T-cell (primary cell): ENCODE results near the gene HSFX1. TPM values are rescaled to one million over a fixed set of nuclear protein-coding genes. Genes with fewer than 3 reads are reported as not detected.
"Not testable (repeated sequence)": the region's sequence is repeated elsewhere in the genome, so short reads cannot be mapped to it uniquely, and the experiment has no call there.

Source experiments
- ATAC-seq, 4 experiments: fragments of 200-7000 bp in 3 of 4; fragments of 150-1000 bp in 1 of 4; cut with Tn5 transposase; replicated peaks in 1 of 4; 1 replicate in 3 of 4; 2 replicates in 1 of 4; pipeline ENCODE4 v1.10.0; 2021; ENCODE audit warnings: moderate library complexity in 3 of 4, mild to moderate bottlenecking in 2 of 4, moderate number of reproducible peaks in 1 of 4
- CTCF ChIA-PET, 2 donors: fragments of 300-600 bp; sonication (Branson Sonifier 250); formaldehyde crosslinking; loops; one replicate each; lab custom pipeline; 2022; ENCODE audit warnings: antibody characterized with exemption in 2 of 2; lab: Charles Lee
- POLR2A ChIA-PET, 2 donors: fragments of 300-600 bp; sonication (Branson Sonifier 250); formaldehyde crosslinking; loops; one replicate each; lab custom pipeline; 2022; ENCODE audit warnings: antibody characterized with exemption in 2 of 2; lab: Charles Lee
- DNase-seq, 35 experiments: peaks; one replicate each; pipeline versions ENCODE4 v3.0.0 to v3.0.0-alpha.2; 2013 to 2023
- H3K27ac ChIP-seq: one replicate; pipeline ENCODE4 v1.5.1; 2013; ENCODE audit warnings: low read length
- H3K27me3 ChIP-seq, 2 experiments: replicated peaks in 1 of 2; 1 replicate in 1 of 2; 2 replicates in 1 of 2; pipeline versions ENCODE4 v1.6.1 to v1.7.0; 2013; ENCODE audit warnings: low read length in 1 of 2, mixed read lengths in 1 of 2; ENCODE audit not compliant: control insufficient read depth in 2 of 2, insufficient read depth in 2 of 2; ENCODE audit errors: extremely low read depth in 1 of 2
- H3K36me3 ChIP-seq, 2 donors: 1 replicate in 1 of 2; 2 replicates in 1 of 2; pipeline versions ENCODE4 v1.6.1 to v1.7.0; 2013; ENCODE audit warnings: low read length in 1 of 2; ENCODE audit not compliant: control insufficient read depth in 2 of 2, insufficient read depth in 1 of 2; ENCODE audit errors: extremely low read depth in 1 of 2
- H3K4me1 ChIP-seq, 2 experiments: 1 replicate in 1 of 2; 2 replicates in 1 of 2; pipeline versions ENCODE4 v1.6.1 to v1.7.0; 2013; ENCODE audit warnings: low read length in 2 of 2, mixed read lengths in 1 of 2; ENCODE audit not compliant: insufficient read depth in 2 of 2, control insufficient read depth in 1 of 2; ENCODE audit errors: extremely low read depth in 1 of 2
- H3K4me3 ChIP-seq, 2 donors: 1 replicate in 1 of 2; 2 replicates in 1 of 2; pipeline versions ENCODE4 v1.5.1 to v1.7.0; 2013; ENCODE audit warnings: mild to moderate bottlenecking in 2 of 2, low read length in 1 of 2, moderate library complexity in 1 of 2; ENCODE audit not compliant: control insufficient read depth in 1 of 2; ENCODE audit errors: extremely low read depth in 1 of 2
- H3K9me3 ChIP-seq: 2 replicates; pipeline ENCODE4 v1.7.0; 2013
- H3K27ac Mint-ChIP-seq, 2 donors: one replicate each; pipeline ENCODE4 v1.8.0; 2020 to 2021; ENCODE audit warnings: mild to moderate bottlenecking in 2 of 2, mixed read lengths in 2 of 2
- H3K27me3 Mint-ChIP-seq, 2 donors: one replicate each; pipeline ENCODE4 v1.8.0; 2021 to 2022; ENCODE audit warnings: mixed read lengths in 2 of 2
- H3K36me3 Mint-ChIP-seq: one replicate; pipeline ENCODE4 v1.8.0; 2021; ENCODE audit warnings: mixed read lengths
- H3K4me1 Mint-ChIP-seq, 3 donors: one replicate each; pipeline ENCODE4 v1.8.0; 2020 to 2022; ENCODE audit warnings: mixed read lengths in 3 of 3, mild to moderate bottlenecking in 1 of 3
- H3K4me3 Mint-ChIP-seq, 3 donors: one replicate each; pipeline ENCODE4 v1.8.0; 2020 to 2022; ENCODE audit warnings: mild to moderate bottlenecking in 3 of 3, mixed read lengths in 3 of 3, moderate library complexity in 3 of 3
- H3K9me3 Mint-ChIP-seq, 3 donors: one replicate each; pipeline ENCODE4 v1.8.0; 2020 to 2022; ENCODE audit warnings: mixed read lengths in 3 of 3
- WGBS: methylation state at CpG from one replicate; pipeline ENCODE4 v1.1.5; 2013; ENCODE audit warnings: missing lambda C conversion rate; ENCODE audit not compliant: insufficient coverage; 5-methylcytosine and 5-hydroxymethylcytosine counted together
- total RNA-seq, 35 experiments: library from RNA in 6 of 35; stranded (reverse) in 6 of 35; fragments of 120-200 nt in 1 of 35; gene quantifications; one replicate each; pipeline versions ENCODE4 v1.2.1 to v1.2.4 and lab custom pipeline; 2013 to 2026

The HSFX1 gene
- total RNA-seq, 5 donors from 2014 or later (not counting 1 experiment from before 2014, with no cell fraction given): 0.50 to 3.2 (median 1.8) TPM

DNA sequence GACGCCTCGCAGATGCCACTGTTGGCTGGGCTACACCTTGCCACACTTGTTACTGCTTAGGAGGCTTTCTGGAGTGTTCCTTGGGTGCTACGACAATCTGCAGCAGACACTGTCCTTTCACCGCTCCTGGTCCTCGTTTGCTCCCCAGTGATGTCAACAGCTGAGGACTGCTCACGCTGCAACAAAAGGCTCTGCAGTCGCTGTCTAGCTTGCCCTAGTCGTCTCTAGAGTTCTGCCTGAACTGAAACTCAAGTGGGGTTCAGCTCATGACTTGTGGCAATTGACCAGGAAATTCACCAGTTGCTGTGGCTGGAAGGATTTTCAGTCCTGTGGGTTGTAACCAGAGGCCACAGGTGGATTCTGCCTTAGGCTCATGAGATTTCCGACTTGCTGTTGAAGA lies 842 bp upstream of the HSFX1 start:
- H3K4me1 Mint-ChIP-seq, H3K27me3 ChIP-seq, H3K36me3 ChIP-seq, H3K4me1 ChIP-seq, CTCF ChIA-PET, DNase-seq, ATAC-seq, POLR2A ChIA-PET, H3K4me3 Mint-ChIP-seq, H3K36me3 Mint-ChIP-seq, H3K9me3 ChIP-seq, H3K27ac Mint-ChIP-seq, H3K4me3 ChIP-seq, H3K27ac ChIP-seq, H3K27me3 Mint-ChIP-seq, H3K9me3 Mint-ChIP-seq: not testable (repeated sequence)
- no CpG with 5 or more reads among the region's 9 CpGs for WGBS

GRCh38 chrX:149777999-149778398 lies 4.1 kb downstream of the HSFX1 start:
- CTCF ChIA-PET, H3K4me1 ChIP-seq, DNase-seq, H3K9me3 Mint-ChIP-seq, H3K4me3 Mint-ChIP-seq, H3K36me3 Mint-ChIP-seq, H3K27ac ChIP-seq, ATAC-seq, H3K4me3 ChIP-seq, H3K27me3 Mint-ChIP-seq, H3K36me3 ChIP-seq, H3K4me1 Mint-ChIP-seq, H3K27ac Mint-ChIP-seq, H3K27me3 ChIP-seq, POLR2A ChIA-PET, H3K9me3 ChIP-seq: not testable (repeated sequence)
- no CpG with 5 or more reads among the region's 7 CpGs for WGBS

DNA sequence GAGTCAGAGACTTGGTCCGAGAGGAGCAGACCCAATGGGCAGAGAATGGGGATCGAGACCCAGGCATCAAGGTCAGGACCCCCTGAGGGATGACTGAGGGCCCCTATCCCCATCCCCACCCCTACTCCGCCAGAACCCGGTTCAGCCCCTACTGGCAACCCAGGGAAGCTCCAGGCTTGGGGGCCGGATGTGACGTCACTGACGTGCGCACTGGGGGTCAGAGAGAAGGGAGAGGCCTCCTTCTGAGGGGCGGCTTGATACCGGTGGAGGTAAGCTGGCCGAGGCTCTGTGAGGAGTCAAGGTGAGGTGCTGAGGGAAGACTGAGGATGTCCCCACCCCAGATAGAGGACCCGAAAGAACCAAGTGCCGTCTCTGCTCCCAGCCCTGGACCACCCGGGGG lies 7.9 kb downstream of the HSFX1 start, which contains the start of gene MAGEA9:
TSS of gene MAGEA9 (plus strand) at position 204 of the 400 bp plus-strand sequence. CDS start 4,281 bp downstream, outside the sequence.
- not testable (repeated sequence) for H3K4me1 ChIP-seq

DNA sequence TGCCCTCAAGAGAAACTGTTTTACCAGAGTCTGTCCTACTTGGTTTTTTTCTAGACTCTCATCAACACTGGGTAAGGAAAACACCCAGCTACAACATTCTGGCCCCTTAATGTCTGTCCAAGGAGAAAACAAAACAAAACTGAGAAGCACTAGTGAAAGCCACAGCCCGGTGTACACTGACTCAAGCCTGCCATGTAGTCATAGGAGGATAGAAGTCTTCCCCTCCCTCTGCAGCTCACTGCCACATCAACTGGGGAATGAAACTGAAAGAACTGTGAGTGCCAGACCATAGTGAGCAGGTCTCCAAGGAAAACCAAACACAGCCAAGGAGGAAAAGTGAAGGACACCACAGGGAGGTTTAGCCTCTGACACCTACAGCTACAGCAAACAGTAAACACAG lies 21.7 kb downstream of the HSFX1 start:
- H3K27ac Mint-ChIP-seq, H3K4me3 ChIP-seq, H3K9me3 ChIP-seq, CTCF ChIA-PET, POLR2A ChIA-PET, H3K9me3 Mint-ChIP-seq, H3K4me3 Mint-ChIP-seq, H3K27me3 Mint-ChIP-seq, H3K36me3 Mint-ChIP-seq, H3K4me1 ChIP-seq, DNase-seq, H3K27me3 ChIP-seq, H3K36me3 ChIP-seq, H3K27ac ChIP-seq, ATAC-seq: not testable (repeated sequence)
- no CpG with 5 or more reads among the region's 1 CpG for WGBS
- peaks cover 12 to 30% (median 17%) of the 10 kb centered on the region in 3 donors for H3K4me1 Mint-ChIP-seq

More for the DNA sequence above, 7.9 kb downstream of the HSFX1 start, which contains the start of gene MAGEA9:
- DNase-seq, H3K36me3 ChIP-seq, H3K9me3 ChIP-seq, H3K27me3 ChIP-seq, CTCF ChIA-PET, H3K9me3 Mint-ChIP-seq, H3K4me1 Mint-ChIP-seq, H3K27me3 Mint-ChIP-seq, H3K27ac ChIP-seq, H3K4me3 Mint-ChIP-seq, H3K36me3 Mint-ChIP-seq, ATAC-seq, H3K27ac Mint-ChIP-seq, H3K4me3 ChIP-seq, POLR2A ChIA-PET: not testable (repeated sequence)
- WGBS: no CpG with 5 or more reads among the region's 14 CpGs

DNA sequence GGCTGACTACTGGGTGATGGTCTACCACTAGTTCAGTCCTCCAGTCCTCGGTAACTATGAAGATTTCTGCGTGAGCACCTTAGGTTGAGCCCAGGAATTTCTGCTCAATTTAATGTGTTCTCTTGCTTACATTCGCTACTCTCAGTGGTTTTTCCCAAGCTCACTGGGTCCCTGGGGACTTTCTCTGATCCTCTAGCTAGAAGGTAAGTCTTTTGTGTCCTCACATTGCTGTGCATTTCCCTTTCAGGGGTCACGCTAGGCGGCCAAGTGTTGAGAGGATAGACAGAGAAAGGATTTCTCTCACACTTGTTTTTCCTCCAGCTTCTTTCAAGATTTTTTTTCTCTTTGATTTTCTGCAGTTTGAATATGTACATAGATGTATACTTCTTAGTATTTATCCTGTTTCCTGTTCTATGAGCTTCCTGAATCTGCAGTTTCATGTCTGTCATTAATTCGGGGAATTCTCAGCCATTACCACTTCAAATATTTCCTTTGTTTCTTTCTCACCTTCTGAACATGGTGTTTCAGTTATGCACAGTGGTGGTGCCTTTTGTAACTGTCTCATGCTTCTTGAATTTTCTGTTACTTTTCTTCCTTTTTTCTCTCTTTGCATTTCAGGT lies 25.3 kb downstream of the HSFX1 start:
- peak in 2 of 4 experiments; percentile 23 to 70 for ATAC-seq
- Histone ChIP-seq H3K4me3 (no peak overlapping the region), H3K4me1 (peaks cover 0 to 3% of the 10 kb centered on the region in 2 experiments), H3K36me3 (no peaks in the 10 kb centered on the region), H3K27me3 (no peaks in the 10 kb centered on the region), H3K9me3 (no peaks in the 10 kb centered on the region), H3K27ac (no peak overlapping the region)
- H3K4me1 Mint-ChIP-seq: peaks cover 12 to 38% (median 17%) of the 10 kb centered on the region in 3 donors
- ChIA-PET CTCF (no interaction called here), POLR2A (no interaction called here)
- H3K4me3 Mint-ChIP-seq: peak overlapping the region in 2 of 3 donors; percentile 18 to 40
- 67% methylated on average over 2 of the region's 6 CpGs for WGBS
- no peaks in the 10 kb centered on the region for H3K36me3 Mint-ChIP-seq
- H3K27ac Mint-ChIP-seq: peak overlapping the region; percentile 30 to 56
- H3K27me3 Mint-ChIP-seq: peaks cover 0 to 9% of the 10 kb centered on the region in 2 donors
- no peaks in the 10 kb centered on the region for H3K9me3 Mint-ChIP-seq
- peak in 1 of 35 experiments; percentile 10 for DNase-seq

- peaks cover 0 to 3% of the 10 kb centered on the region in 2 experiments for H3K4me1 ChIP-seq
- CTCF ChIA-PET: no interaction called here
- H3K4me1 Mint-ChIP-seq: peaks cover 12 to 38% (median 17%) of the 10 kb centered on the region in 3 donors
- H3K9me3 ChIP-seq: no peaks in the 10 kb centered on the region
- H3K27ac ChIP-seq: no peak overlapping the region
- DNase-seq (no peak), ATAC-seq (no peak)
- peak overlapping the region in 1 of 3 donors; percentile 18 for H3K4me3 Mint-ChIP-seq
- no peaks in the 10 kb centered on the region for H3K27me3 ChIP-seq
- no CpG with 5 or more reads among the region's 3 CpGs for WGBS
- peaks cover 0 to 12% of the 10 kb centered on the region in 2 donors for H3K27me3 Mint-ChIP-seq
- H3K36me3 Mint-ChIP-seq: no peaks in the 10 kb centered on the region
- H3K36me3 ChIP-seq: no peaks in the 10 kb centered on the region
- peak overlapping the region in 1 of 2 donors; percentile 56 for H3K27ac Mint-ChIP-seq
- no peak overlapping the region for H3K4me3 ChIP-seq
- H3K9me3 Mint-ChIP-seq: no peaks in the 10 kb centered on the region
- POLR2A ChIA-PET: no interaction called here
Measured at GRCh38 chrX:149799938-149800337, 26.1 kb downstream of the HSFX1 start.
